Prostate gland (tissue), 2 donors: Measurements from ENCODE around the gene DNAJC5G.

Source experiments
- CTCF ChIP-seq, 4 experiments: fragments of 200-600 bp in 2 of 4; fragments of 450-650 bp in 2 of 4; sonication (generic) in 2 of 4; IDR thresholded peaks; 1 replicate in 3 of 4; 2 replicates in 1 of 4; pipeline ENCODE4 v1.5.1; 2016 to 2019; ENCODE audit warnings: antibody characterized with exemption in 4 of 4, mild to moderate bottlenecking in 2 of 4, moderate library complexity in 2 of 4
- POLR2A ChIP-seq: fragments of 450-650 bp; IDR thresholded peaks from one replicate; pipeline ENCODE4 v1.6.1; 2016; ENCODE audit warnings: antibody characterized with exemption, mild to moderate bottlenecking
- POLR2AphosphoS5 ChIP-seq: sonication (generic); formaldehyde crosslinking; IDR thresholded peaks from one replicate; pipeline ENCODE4 v1.6.1; 2017; ENCODE audit warnings: antibody characterized with exemption

- TF ChIP-seq POLR2A: no peak
- no peak for TF ChIP-seq POLR2AphosphoS5
- no peak for TF ChIP-seq CTCF (IDR thresholded peaks at IDR 0.05)
These were observed 6.2 kb downstream of the DNAJC5G start for GRCh38 chr2:27281442-27281841.
